SK-N-MC (cell line): ENCODE data around the gene HRH1.

Source experiments
- EZH2 ChIP-seq: fragments of 200-600 bp; sonication (generic); IDR thresholded peaks from one replicate; pipeline ENCODE4 v1.6.1; 2017; ENCODE audit warnings: antibody characterized with exemption
- FOXP2 ChIP-seq: optimal IDR thresholded peaks from 2 replicates; pipeline ENCODE3; 2011; ENCODE audit warnings: mild to moderate bottlenecking, moderate library complexity; ENCODE audit not compliant: insufficient read depth; ENCODE audit errors: extremely low read length, control extremely low read depth
- POLR2AphosphoS5 ChIP-seq: IDR thresholded peaks from 2 replicates; pipeline ENCODE4 v1.6.1; 2012; ENCODE audit warnings: mild to moderate bottlenecking, low read depth, low read length, borderline replicate concordance

DNA sequence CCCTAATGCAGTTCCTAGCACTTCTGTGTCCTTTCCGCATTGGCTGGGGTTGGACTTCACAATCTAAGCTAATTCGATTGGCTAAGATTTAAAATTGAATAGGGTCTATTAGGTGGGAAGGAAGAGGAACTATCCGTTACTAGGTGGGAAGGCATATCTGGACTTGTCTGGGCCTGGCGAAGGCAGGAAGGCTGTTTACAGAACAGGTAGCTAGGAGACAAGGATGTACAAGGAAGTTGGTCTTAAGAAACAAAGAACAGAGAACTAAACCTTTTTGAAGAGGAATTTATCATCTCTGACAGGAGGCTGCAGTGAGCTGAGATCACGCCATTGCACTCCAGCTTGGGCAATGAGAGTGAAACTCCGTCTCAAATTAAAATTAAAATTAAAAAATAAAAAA, 100.6 kb downstream of the HRH1 start:
- TF ChIP-seq EZH2 (no peak), POLR2AphosphoS5 (no peak), FOXP2 (no peak)
